OCI-LY1 (cell line): ENCODE data around the gene HOXC4.

Source experiments
- CTCF ChIP-seq: fragments of 200-600 bp; sonication (generic), shearing (Covaris generic); IDR thresholded peaks from 2 replicates; pipeline ENCODE4 v1.5.1; 2017; ENCODE audit warnings: mild to moderate bottlenecking, antibody characterized with exemption, low read length, moderate library complexity, mixed read lengths
- EZH2 ChIP-seq: fragments of 200-600 bp; sonication (generic), shearing (Covaris generic); IDR thresholded peaks from 2 replicates; pipeline ENCODE4 v1.8.0; 2017; ENCODE audit warnings: borderline replicate concordance, mixed run types, mild to moderate bottlenecking, antibody characterized with exemption, low read length, moderate library complexity, mixed read lengths

- TF ChIP-seq EZH2 (no peak), CTCF (0 out of 2 replicates have a peak, but pooled peaks have one; percentile 27)
These were observed 40.8 kb upstream of the HOXC4 start for GRCh38 chr12:54012631-54013409.
